B cell (primary cell): Measurements from ENCODE around the gene CHKA. TPM values are rescaled to one million over a fixed set of nuclear protein-coding genes. Genes with fewer than 3 reads are reported as not detected.

ENCODE experiments used
- ATAC-seq: fragments of 200-7000 bp; cut with Tn5 transposase; one replicate; pipeline ENCODE4 v1.10.0; 2021; ENCODE audit warnings: low read depth, mild to moderate bottlenecking, moderate number of reproducible peaks, moderate library complexity
- CTCF ChIA-PET: fragments of 350-600 bp; sonication (Branson Sonifier 250); formaldehyde crosslinking; loops from one replicate; lab custom pipeline; 2021; ENCODE audit warnings: antibody characterized with exemption, inconsistent platforms; lab: Charles Lee
- POLR2A ChIA-PET: fragments of 350-600 bp; sonication (Branson Sonifier 250); formaldehyde crosslinking; loops from one replicate; lab custom pipeline; 2021; ENCODE audit warnings: antibody characterized with exemption; lab: Charles Lee
- DNase-seq: peaks from one replicate; pipeline ENCODE4 v3.0.0; 2013
- H2AFZ ChIP-seq: 2 replicates; pipeline ENCODE4 v1.6.1; 2012; ENCODE audit warnings: mild to moderate bottlenecking, low read depth, low read length; ENCODE audit not compliant: insufficient read depth, poor library complexity, severe bottlenecking
- H3K27ac ChIP-seq, 2 donors: 1 replicate in 1 of 2; 2 replicates in 1 of 2; pipeline ENCODE4 v1.5.1; 2012 to 2013; ENCODE audit warnings: low read length in 2 of 2, mild to moderate bottlenecking in 2 of 2, moderate library complexity in 1 of 2
- H3K27me3 ChIP-seq, 4 experiments: fragments of 200-600 bp in 1 of 4; sonication (generic) in 1 of 4; replicated peaks in 1 of 4; 1 replicate in 2 of 4; 2 replicates in 2 of 4; pipeline versions ENCODE4 v1.6.1 to v1.7.0; 2013 to 2016; ENCODE audit warnings: low read length in 3 of 4, mild to moderate bottlenecking in 2 of 4, mixed read lengths in 1 of 4, moderate library complexity in 1 of 4; ENCODE audit not compliant: insufficient read depth in 4 of 4, control insufficient read depth in 3 of 4; ENCODE audit errors: control extremely low read depth in 1 of 4
- H3K36me3 ChIP-seq, 2 experiments: replicated peaks in 1 of 2; 1 replicate in 1 of 2; 2 replicates in 1 of 2; pipeline versions ENCODE4 v1.6.1 to v1.7.1; 2013; ENCODE audit warnings: low read length in 1 of 2; ENCODE audit not compliant: insufficient read depth in 2 of 2, control insufficient read depth in 1 of 2; ENCODE audit errors: control extremely low read depth in 1 of 2, extremely low read depth in 1 of 2
- H3K4me1 ChIP-seq, 2 donors: fragments of 200-600 bp in 1 of 2; sonication (generic) in 1 of 2; 1 replicate in 1 of 2; 2 replicates in 1 of 2; pipeline versions ENCODE4 v1.5.1 to v1.6.1; 2013 to 2017; ENCODE audit warnings: low read length in 2 of 2; ENCODE audit not compliant: control insufficient read depth in 2 of 2, insufficient read depth in 2 of 2
- H3K4me2 ChIP-seq: replicated peaks from 2 replicates; pipeline ENCODE3; 2012; ENCODE audit warnings: mild to moderate bottlenecking, low read depth, low read length; ENCODE audit not compliant: poor library complexity, severe bottlenecking
- H3K4me3 ChIP-seq, 5 experiments: fragments of 200-600 bp in 1 of 5; sonication (generic) in 1 of 5; 1 replicate in 3 of 5; 2 replicates in 2 of 5; pipeline versions ENCODE4 v1.5.1 to v1.7.0; 2011 to 2016; ENCODE audit warnings: low read length in 4 of 5, mild to moderate bottlenecking in 4 of 5, low read depth in 2 of 5, control low read depth in 1 of 5, moderate library complexity in 1 of 5; ENCODE audit not compliant: insufficient read depth in 1 of 5; ENCODE audit errors: control extremely low read depth in 1 of 5, extremely low read depth in 1 of 5
- H3K79me2 ChIP-seq: fragments of 200-600 bp; sonication (generic); one replicate; pipeline ENCODE4 v1.6.0; 2016; ENCODE audit warnings: low read length; ENCODE audit not compliant: control insufficient read depth, insufficient read depth
- H3K9ac ChIP-seq: fragments of 200-600 bp; sonication (generic); 2 replicates; pipeline ENCODE4 v1.6.1; 2017; ENCODE audit warnings: mild to moderate bottlenecking, low read length, moderate library complexity
- H3K9me3 ChIP-seq, 3 donors: one replicate each; pipeline versions ENCODE4 v1.6.1 to v1.7.1; 2013; ENCODE audit warnings: low read length in 2 of 3; ENCODE audit not compliant: control insufficient read depth in 2 of 3, insufficient read depth in 1 of 3; ENCODE audit errors: control extremely low read depth in 1 of 3
- H4K20me1 ChIP-seq: 2 replicates; pipeline ENCODE4 v1.6.0; 2012; ENCODE audit warnings: mild to moderate bottlenecking, low read length; ENCODE audit not compliant: insufficient read depth, control insufficient read depth, poor library complexity, severe bottlenecking
- H3K27ac Mint-ChIP-seq: one replicate; pipeline ENCODE4 v1.8.0; 2021; ENCODE audit warnings: mixed read lengths
- H3K27me3 Mint-ChIP-seq: one replicate; pipeline ENCODE4 v1.8.0; 2021; ENCODE audit warnings: mixed read lengths
- H3K4me1 Mint-ChIP-seq: one replicate; pipeline ENCODE4 v1.8.0; 2021; ENCODE audit warnings: mixed read lengths
- H3K4me3 Mint-ChIP-seq: one replicate; pipeline ENCODE4 v1.8.0; 2021; ENCODE audit warnings: mixed read lengths
- H3K9me3 Mint-ChIP-seq: one replicate; pipeline ENCODE4 v1.8.0; 2022; ENCODE audit warnings: mixed read lengths; ENCODE audit not compliant: insufficient read depth
- CTCF ChIP-seq: fragments of 200-600 bp; IDR thresholded peaks from one replicate; pipeline ENCODE4 v1.8.0; 2022; ENCODE audit warnings: antibody characterized with exemption, mild to moderate bottlenecking
- EZH2 ChIP-seq: IDR thresholded peaks from 2 replicates; pipeline ENCODE4 v1.6.1; 2012; ENCODE audit warnings: borderline replicate concordance, low read depth, mild to moderate bottlenecking, moderate library complexity, low read length; ENCODE audit not compliant: insufficient read depth, poor library complexity, severe bottlenecking
- WGBS: methylation state at CpG from one replicate; pipeline ENCODE4 v1.1.5; 2013; ENCODE audit warnings: missing lambda C conversion rate; ENCODE audit not compliant: insufficient coverage; 5-methylcytosine and 5-hydroxymethylcytosine counted together
- intact Hi-C: fragments of 100-400 bp; cut with micrococcal nuclease; formaldehyde crosslinking; loops from one replicate; pipeline ENCODE4 v1.10.0; 2022
- polyA plus RNA-seq: library from polyadenylated mRNA; depleted of rRNA; stranded (reverse); fragments of >200 nt; gene quantifications from 2 replicates; pipeline ENCODE4 v1.2.3, GENCODE V29; 2012
- total RNA-seq, 2 donors: library from RNA; stranded (reverse); fragments of 120-200 nt in 1 of 2; gene quantifications; 1 replicate in 1 of 2; 2 replicates in 1 of 2; pipeline versions ENCODE4 v1.2.3 to v1.2.4, GENCODE V29; 2013 to 2022

CHKA gene
- total and polyA plus RNA-seq, 2 donors (not counting 1 experiment from before 2014, with no cell fraction given): 10.6 to 20.6 TPM

- ATAC-seq (peak; percentile 96), DNase-seq (peak; percentile 98)
- peak within 1 kb of the TSS; percentile 90 for H2AFZ ChIP-seq
- peak within 1 kb of the TSS; percentile 99 for H3K4me2 ChIP-seq
- peaks cover 21% of the 10 kb centered on the region for H3K4me1 Mint-ChIP-seq
- H3K9ac ChIP-seq: peak within 1 kb of the TSS; percentile 74
- peaks cover 0 to 17% of the 10 kb centered on the region in 2 experiments for H3K36me3 ChIP-seq
- H3K9me3 Mint-ChIP-seq: no peaks in the 10 kb centered on the region
- H4K20me1 ChIP-seq: peaks cover 12% of the 10 kb centered on the region
- H3K4me3 ChIP-seq: peak within 1 kb of the TSS; percentile 56 to 90 (median 81)
- intact Hi-C loops: loop anchor here (1.0 to 10.0 kb wide), 6 partner anchors 10 to 434 kb away; partner anchors contain the start of genes C11orf24, CHKA, KMT5B and PPP6R3
- CTCF ChIA-PET: interaction anchor here (1.0 to 1.3 kb wide), 3 partner anchors 8 to 21 kb away, joined by 3 read pairs; partner anchors contain the start of genes ALDH3B1 and TCIRG1
- POLR2A ChIA-PET: interaction anchor here (2.2 kb wide), 1 partner anchor 9 kb away, joined by 15 read pairs; the partner anchor contains the start of gene TCIRG1
- H3K27me3 ChIP-seq: no peaks in the 10 kb centered on the region
- peak within 1 kb of the TSS; percentile 100 for H3K4me3 Mint-ChIP-seq
- H3K9me3 ChIP-seq: no peaks in the 10 kb centered on the region
- H3K27me3 Mint-ChIP-seq: no peaks in the 10 kb centered on the region
- peak within 1 kb of the TSS; percentile 94 for H3K27ac Mint-ChIP-seq
- TF ChIP-seq EZH2 (no peak), CTCF (no peak)
- peaks cover 21% of the 10 kb centered on the region for H3K79me2 ChIP-seq
- peak within 1 kb of the TSS; percentile 57 to 78 for H3K27ac ChIP-seq
- peaks cover 12 to 20% of the 10 kb centered on the region in 2 donors for H3K4me1 ChIP-seq
- WGBS: under 1% methylated on average over 53 of the region's 56 CpGs
Measured at GRCh38 chr11:68030318-68031143, 90.7 kb downstream of the CHKA start, which contains the start of gene NDUFS8. Gene NDUFS8 (plus strand): TSS chr11:68030681. CDS start chr11:68032152, 1,471 bp downstream.
